GM12873 (cell line): ENCODE data around the gene SERTAD1.
A peak's percentile ranks its signal among the peaks of the same experiment; 100 is the strongest.

Experiments
- TF ChIP-seq, protein P1 (sequence below): IDR thresholded peaks from 2 replicates; pipeline ENCODE4 v1.5.1; 2012; ENCODE audit warnings: low read depth, mild to moderate bottlenecking, moderate library complexity, low read length, control low read depth; ENCODE audit not compliant: insufficient read depth; ENCODE audit errors: missing control alignments

SERTAD1 gene

DNA sequence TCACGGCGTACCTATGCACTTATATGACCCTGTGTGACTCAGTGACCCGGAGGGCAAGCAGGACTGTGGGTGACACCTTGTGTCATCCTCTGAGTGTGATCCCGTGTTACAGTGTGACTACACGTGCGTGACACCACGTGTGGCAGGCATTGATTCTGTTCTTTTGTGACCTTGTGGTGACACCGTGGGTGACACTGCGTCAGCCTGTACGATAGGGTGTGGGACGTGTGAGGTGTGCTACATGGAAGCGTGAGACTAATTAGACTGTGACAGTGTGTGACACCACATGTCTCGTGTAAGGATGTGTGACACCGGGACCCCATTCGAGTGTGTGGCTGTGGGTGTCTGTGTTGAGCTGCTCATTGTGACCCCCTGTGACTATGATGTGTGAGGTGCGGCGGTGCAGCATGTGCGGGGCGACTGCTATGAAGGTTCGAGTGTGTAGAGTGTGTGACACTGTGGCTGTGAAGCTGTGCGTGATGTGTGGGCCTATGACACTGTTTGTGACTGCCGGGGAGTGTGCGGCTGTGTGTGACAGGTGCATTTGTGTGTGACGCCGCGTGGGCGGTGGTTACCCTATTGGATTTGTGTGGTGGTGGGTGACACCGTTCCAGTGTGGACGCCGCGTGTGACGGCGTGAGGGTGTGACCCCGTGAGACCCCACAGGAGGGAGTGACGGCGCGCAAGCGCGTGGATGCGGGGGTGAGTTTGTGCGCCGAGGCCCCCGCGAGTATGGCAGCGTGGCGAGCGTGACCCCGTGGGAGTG is 40.6 kb upstream of the SERTAD1 start:
- TF ChIP-seq, protein P1, sequence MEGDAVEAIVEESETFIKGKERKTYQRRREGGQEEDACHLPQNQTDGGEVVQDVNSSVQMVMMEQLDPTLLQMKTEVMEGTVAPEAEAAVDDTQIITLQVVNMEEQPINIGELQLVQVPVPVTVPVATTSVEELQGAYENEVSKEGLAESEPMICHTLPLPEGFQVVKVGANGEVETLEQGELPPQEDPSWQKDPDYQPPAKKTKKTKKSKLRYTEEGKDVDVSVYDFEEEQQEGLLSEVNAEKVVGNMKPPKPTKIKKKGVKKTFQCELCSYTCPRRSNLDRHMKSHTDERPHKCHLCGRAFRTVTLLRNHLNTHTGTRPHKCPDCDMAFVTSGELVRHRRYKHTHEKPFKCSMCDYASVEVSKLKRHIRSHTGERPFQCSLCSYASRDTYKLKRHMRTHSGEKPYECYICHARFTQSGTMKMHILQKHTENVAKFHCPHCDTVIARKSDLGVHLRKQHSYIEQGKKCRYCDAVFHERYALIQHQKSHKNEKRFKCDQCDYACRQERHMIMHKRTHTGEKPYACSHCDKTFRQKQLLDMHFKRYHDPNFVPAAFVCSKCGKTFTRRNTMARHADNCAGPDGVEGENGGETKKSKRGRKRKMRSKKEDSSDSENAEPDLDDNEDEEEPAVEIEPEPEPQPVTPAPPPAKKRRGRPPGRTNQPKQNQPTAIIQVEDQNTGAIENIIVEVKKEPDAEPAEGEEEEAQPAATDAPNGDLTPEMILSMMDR = no peak

DNA sequence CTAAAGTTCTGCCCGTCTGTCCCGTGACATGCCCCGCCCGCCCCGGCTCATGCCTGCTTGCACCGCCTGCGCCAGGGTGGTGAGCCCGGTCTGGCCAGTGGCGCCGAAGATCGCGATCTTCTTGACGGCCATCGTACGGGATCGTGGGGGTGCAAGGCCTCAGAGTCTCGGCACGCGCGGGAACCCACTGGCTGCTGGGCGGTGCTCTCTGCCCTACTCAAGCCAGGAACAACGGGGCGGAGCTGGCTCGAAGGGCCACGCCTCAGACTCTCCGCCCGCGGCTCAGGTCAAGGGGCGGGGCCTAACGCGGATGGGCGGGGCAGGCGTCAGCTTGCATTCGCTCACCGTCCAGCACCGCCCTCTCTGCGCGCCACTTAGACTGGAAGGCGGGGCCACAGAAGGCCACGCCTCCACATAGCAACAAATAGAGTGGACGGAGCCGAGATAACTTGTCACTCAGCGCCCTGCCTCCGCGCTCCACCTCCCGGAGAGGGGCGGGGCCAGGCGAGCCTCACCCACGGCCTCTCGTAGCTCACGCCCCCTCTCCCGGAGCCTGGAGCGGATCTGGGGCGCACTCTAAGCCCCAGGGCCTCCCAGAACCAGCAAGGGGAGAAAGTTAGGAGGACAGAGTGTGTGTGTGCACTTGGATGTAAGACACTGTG is 39.9 kb upstream of the SERTAD1 start, which contains the start of gene BLVRB:
Gene BLVRB (minus strand): TSS at position 189 of the 662 bp plus-strand sequence. CDS start 57 bp downstream, at position 132.
- TF ChIP-seq, protein P1 = no peak

DNA sequence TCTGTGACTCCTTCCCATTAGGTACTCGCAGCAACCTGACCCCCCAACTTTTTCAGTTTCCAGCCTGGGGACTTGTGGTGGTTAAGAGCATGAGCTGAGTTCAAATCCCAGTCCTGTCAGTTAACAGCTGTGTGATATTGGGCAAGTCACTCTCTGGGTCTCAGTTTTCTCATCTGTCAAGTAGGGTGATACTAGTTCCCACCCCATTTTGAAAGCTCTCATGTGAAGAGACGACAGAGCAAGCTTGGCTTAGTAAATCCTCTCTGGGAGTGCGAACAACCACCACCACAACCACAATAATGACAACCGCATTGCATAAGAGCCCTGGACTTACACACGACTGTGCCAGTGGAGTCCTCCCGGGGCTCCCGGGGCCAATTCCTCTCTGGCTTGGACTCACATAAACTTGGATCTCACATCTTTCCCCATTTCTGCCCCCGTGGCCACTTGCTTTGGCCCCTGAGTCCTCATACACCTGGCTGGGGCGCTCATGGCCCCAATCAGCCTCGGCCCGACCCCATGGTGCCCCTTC is 39.3 kb upstream of the SERTAD1 start:
- TF ChIP-seq, protein P1 = no peak

DNA sequence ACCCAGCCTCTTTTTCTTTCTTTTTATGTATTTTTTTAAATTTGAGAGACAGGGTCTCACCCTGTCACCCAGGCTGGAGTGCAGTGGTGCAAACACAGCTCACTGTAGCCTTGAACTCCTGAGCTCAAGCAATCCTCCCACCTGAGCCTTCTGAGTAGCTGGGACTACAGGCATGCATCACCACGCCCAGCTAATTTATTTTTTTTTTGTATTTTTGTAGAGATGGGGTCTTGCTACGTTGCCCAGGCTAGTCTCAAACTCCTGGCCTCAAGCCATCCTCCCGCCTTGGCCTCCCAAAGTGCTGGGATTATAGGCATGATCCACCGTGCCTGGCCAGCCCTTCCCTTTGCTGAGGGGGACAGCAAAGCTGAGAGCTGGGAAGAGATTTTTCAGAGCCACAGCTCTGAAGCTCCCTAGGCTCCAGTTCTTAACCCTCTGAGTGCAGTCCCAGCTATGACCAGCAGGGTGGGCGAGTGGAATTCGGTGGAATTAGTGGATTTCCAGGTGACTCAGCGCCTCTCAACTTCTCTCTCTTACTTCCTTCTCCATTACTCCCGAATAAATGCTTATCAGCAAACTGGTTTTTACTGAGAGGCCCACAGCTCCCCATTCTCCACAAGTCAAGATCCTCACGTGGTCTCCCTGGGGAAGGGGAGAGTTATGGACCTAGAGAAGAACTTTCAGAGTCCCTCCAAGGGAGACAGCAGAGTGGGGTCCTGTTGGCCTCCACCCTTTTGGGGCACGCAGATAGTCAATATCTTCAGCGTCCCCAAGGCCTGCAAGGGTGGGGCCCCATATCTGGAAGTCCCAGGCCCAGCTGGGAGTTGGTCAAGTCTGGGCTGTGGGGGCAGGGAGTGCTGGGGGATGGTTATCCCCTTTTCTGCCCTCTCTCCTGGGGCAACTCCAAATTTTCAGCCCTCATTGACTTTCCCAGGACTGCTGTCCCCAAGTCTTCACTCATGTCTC is 38.5 kb upstream of the SERTAD1 start:
- TF ChIP-seq, protein P1 = peak; percentile 83

DNA sequence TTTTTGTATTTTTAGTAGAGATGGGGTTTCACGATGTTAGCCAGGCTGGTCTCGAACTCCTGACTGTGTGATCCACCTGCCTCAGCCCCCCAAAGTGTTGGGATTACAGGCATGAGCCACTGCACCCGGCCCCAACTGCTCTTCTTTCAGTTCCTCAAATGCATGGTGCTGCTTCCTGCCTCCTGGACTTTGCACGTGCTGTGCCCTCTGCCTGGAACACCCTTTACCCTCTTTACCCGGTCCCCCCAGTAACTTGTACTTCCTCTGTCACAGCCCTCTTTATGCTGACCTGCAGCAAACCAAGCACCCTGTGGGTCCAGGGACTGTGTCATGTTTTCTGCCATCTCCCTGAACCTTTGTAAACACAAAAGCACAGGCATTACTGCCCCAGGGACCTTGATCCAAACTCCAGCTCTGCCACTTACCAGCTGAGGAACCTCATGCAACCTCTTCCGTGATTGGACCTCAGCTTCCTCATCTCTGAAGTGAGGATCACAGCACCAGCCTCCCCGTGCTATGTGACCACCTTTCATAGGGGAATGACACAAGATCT is 36.0 kb upstream of the SERTAD1 start:
- TF ChIP-seq, protein P1 = no peak

DNA sequence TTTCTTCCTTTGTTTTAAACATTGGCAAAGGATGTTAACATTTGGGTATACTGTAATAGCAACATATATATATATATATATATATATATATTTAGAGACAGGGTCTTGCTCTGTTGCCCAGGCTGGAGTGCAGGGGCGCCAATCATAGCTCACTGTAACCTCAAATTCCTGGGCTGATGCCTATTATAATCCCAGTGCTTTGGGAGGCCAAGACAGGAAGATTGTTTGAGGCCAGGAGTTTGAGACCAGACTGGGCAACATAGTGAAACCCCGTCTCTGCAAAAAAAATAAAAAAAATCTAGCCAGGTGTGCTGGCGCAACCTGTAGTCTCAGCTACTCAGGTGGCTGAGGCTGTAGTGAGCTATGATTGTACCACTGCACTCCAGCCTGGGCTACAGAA is 34.4 kb upstream of the SERTAD1 start:
- TF ChIP-seq, protein P1 = no peak
